Nephron progenitor cell (in vitro differentiated cells): ENCODE data around the gene PRDM16.

Experiments used
- DNase-seq: peaks from one replicate; pipeline ENCODE4 v3.0.0; 2021
- H3K27ac Mint-ChIP-seq: 2 replicates; pipeline ENCODE4 v1.8.0; 2021; ENCODE audit warnings: mild to moderate bottlenecking, moderate library complexity, mixed read lengths
- H3K27me3 Mint-ChIP-seq: 2 replicates; pipeline ENCODE4 v1.8.0; 2021; ENCODE audit warnings: mild to moderate bottlenecking, low read depth, mixed read lengths; ENCODE audit not compliant: poor library complexity
- H3K36me3 Mint-ChIP-seq: 2 replicates; pipeline ENCODE4 v1.8.0; 2021; ENCODE audit warnings: low read depth, mixed read lengths
- H3K4me1 Mint-ChIP-seq: 2 replicates; pipeline ENCODE4 v1.8.0; 2021; ENCODE audit warnings: mixed read lengths
- H3K4me3 Mint-ChIP-seq: 2 replicates; pipeline ENCODE4 v1.8.0; 2021; ENCODE audit warnings: mild to moderate bottlenecking, moderate library complexity, mixed read lengths
- H3K9me3 Mint-ChIP-seq: 2 replicates; pipeline ENCODE4 v1.8.0; 2021; ENCODE audit warnings: mild to moderate bottlenecking, moderate library complexity, mixed read lengths
- CTCF ChIP-seq: fragments of 200-600 bp; sonication (generic); IDR thresholded peaks from 2 replicates; pipeline ENCODE4 v1.5.0; 2021; ENCODE audit warnings: antibody characterized with exemption

Gene PRDM16

DNA sequence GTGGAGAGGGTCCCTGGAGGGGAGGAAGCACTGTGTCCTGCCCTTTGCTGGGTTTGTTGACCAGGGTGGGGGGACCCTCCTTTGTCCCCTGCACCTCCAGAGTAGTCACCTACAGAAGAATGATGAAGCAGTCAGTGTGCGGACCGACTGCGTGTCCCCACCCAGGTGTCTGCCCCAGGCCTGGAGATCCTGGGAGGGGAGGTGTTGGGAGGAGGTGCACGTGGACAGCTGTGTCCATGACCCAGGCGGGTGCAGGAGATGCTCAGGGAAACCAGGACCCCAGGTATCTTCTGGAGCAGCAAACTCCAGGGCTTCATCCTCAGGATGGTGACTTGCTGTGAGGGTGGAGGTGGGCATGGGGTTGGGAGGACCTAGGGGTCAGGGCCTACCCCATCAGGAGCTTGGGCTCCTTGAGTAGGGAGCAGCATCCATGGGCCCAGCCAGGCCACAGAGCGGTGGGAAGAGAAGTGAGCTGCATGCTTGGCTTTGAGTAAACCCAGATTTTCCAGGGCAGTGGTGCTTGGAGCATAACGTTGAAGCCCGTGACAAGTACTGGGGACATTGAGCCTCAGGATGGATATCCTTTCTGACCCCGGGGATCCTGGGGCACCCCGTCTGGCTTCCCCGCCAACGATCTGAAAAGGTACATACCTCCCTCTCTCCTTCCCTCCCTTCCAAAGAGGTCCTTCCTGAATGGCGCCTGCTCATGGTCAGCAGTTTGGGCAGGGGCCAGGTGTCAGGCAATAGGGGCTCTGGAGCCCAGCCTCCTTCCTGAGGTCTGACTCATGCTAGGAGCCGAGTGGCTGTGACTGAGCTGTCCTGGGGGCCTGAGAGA is 34.1 kb upstream of the PRDM16 start:
- H3K27ac Mint-ChIP-seq: no peak overlapping the region
- no peak for TF ChIP-seq CTCF
- H3K4me3 Mint-ChIP-seq: no peak overlapping the region
- DNase-seq: no peak
- no peaks in the 10 kb centered on the region for H3K36me3 Mint-ChIP-seq
- peaks cover 30% of the 10 kb centered on the region for H3K9me3 Mint-ChIP-seq
- no peaks in the 10 kb centered on the region for H3K4me1 Mint-ChIP-seq
- peaks cover 14% of the 10 kb centered on the region for H3K27me3 Mint-ChIP-seq

- Mint-ChIP-seq H3K4me1 (no peaks in the 10 kb centered on the region), H3K27ac (no peak overlapping the region), H3K27me3 (peaks cover 14% of the 10 kb centered on the region), H3K4me3 (no peak overlapping the region), H3K9me3 (peaks cover 30% of the 10 kb centered on the region), H3K36me3 (no peaks in the 10 kb centered on the region)
- TF ChIP-seq CTCF: no peak
- no peak for DNase-seq
Measured at GRCh38 chr1:3035563-3036446, 33.2 kb upstream of the PRDM16 start.

- Mint-ChIP-seq H3K4me1 (no peaks in the 10 kb centered on the region), H3K36me3 (no peaks in the 10 kb centered on the region), H3K9me3 (peaks cover 25% of the 10 kb centered on the region), H3K27ac (no peak overlapping the region), H3K4me3 (no peak overlapping the region), H3K27me3 (peaks cover 14% of the 10 kb centered on the region)
- no peak for DNase-seq
- TF ChIP-seq CTCF: no peak
Measured at GRCh38 chr1:3036447-3037280, 32.3 kb upstream of the PRDM16 start.

DNA sequence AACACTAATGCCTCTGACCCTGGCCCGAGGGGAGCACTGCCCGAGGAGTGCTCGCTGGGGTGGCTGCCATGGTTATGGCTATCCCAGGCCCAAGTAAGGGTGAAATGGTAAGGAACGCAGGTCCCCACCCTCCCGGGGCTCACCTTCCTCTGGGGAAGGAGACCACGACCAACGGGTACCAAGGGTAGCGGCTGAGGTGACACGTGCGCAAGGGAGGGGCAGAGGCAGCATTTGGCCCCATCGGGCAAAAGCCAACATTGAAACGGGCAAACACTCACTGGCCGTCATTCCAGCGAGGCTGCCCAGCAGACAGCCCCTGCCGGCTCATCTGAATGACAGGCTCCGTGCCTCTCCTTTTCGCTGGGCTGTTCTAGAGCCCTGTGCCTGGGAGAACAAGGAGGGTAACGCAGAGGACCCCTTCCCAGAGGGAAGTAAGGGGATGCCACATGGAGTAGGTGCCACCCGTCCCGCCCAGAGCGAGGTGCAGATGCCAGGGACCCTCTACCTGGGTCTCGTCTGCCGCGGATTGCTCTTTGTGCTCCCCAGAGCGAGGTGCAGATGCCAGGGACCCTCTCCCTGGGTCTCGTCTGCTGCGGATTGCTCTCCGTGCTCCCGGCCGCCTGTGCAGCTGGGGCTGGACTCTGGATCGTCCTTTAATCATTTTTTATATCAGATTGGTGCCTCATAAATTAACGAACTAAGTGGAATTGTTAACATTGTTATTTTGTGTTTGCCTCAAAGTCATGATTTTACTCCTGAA is 31.5 kb upstream of the PRDM16 start:
- TF ChIP-seq CTCF: no peak
- no peak overlapping the region for H3K27ac Mint-ChIP-seq
- no peak for DNase-seq
- H3K27me3 Mint-ChIP-seq: peaks cover 14% of the 10 kb centered on the region
- H3K4me1 Mint-ChIP-seq: no peaks in the 10 kb centered on the region
- H3K9me3 Mint-ChIP-seq: peaks cover 25% of the 10 kb centered on the region
- H3K36me3 Mint-ChIP-seq: no peaks in the 10 kb centered on the region
- no peak overlapping the region for H3K4me3 Mint-ChIP-seq

- no peak for TF ChIP-seq CTCF
- DNase-seq: no peak
- Mint-ChIP-seq H3K36me3 (no peaks in the 10 kb centered on the region), H3K4me1 (no peaks in the 10 kb centered on the region), H3K9me3 (peaks cover 25% of the 10 kb centered on the region), H3K27me3 (peaks cover 15% of the 10 kb centered on the region), H3K4me3 (no peak overlapping the region), H3K27ac (no peak overlapping the region)
Measured at GRCh38 chr1:3038113-3038551, 30.9 kb upstream of the PRDM16 start.
